ENCODE results near the gene SLC49A3. TPM values are rescaled to one million over a fixed set of nuclear protein-coding genes. Genes with fewer than 3 reads are reported as not detected.

The SLC49A3 gene
- total and polyA plus RNA-seq, 10 of the 15 experiments (the other 5 are each of a cell fraction or from before 2014, with no cell fraction given): 0.09 to 0.85 (median 0.18) TPM; not detected in 4

- in situ Hi-C loops (cut with MboI) (no loop called here), intact Hi-C loops (cut with micrococcal nuclease; ENCODE audit: unreplicated experiment) (no loop called here)
- ATAC-seq (no peak), DNase-seq (ENCODE audit: low read depth, low spot score) (no peak), FAIRE-seq (no peak)
- H3K9ac ChIP-seq (ENCODE audit: control insufficient read depth, insufficient read depth, low read length): no peak overlapping the region
- H3K27ac ChIP-seq (ENCODE audit: control insufficient read depth, insufficient read depth): no peak overlapping the region
- ChIA-PET RAD21 (ENCODE audit: unreplicated experiment) (no interaction called here), CTCF (no interaction called here), POLR2A (interaction anchor here (0.6 kb wide), 1 partner anchor 26 kb away, joined by 4 read pairs; no protein-coding TSS in a partner anchor), SMC1A (ENCODE audit: uncharacterized antibody, unreplicated experiment) (no interaction called here)
- H3K36me3 ChIP-seq (ENCODE audit: control insufficient read depth in 2 of 2, insufficient read depth in 2 of 2, low read length in 1 of 2): no peaks in the 10 kb centered on the region
- H3K9me3 ChIP-seq (replicated peaks; ENCODE audit: control insufficient read depth, insufficient read depth, low read length): no peaks in the 10 kb centered on the region; the same call in 2 of the 3 replicates
- H3K4me3 ChIP-seq: no peak overlapping the region
- no peaks in the 10 kb centered on the region for H3K27me3 ChIP-seq (replicated peaks in 1 of 2; ENCODE audit: control insufficient read depth in 2 of 2, insufficient read depth in 2 of 2, low read length in 1 of 2)
- no peaks in the 10 kb centered on the region for H3K4me1 ChIP-seq (ENCODE audit: control insufficient read depth, insufficient read depth, low read length)
- 59% methylated on average over 27 of the region's 35 CpGs for WGBS (ENCODE audit: insufficient coverage, insufficient replicate concordance, low lambda C conversion rate, missing lambda C conversion rate)
- BruUV-seq (replicated peaks): no TSS peak
- H3K79me2 ChIP-seq (ENCODE audit: control insufficient read depth, insufficient read depth, low read length): no peaks in the 10 kb centered on the region
- no peak overlapping the region for H3K4me2 ChIP-seq (ENCODE audit: control insufficient read depth, insufficient read depth)
- H2AFZ ChIP-seq (ENCODE audit: control insufficient read depth, low read depth, low read length): no peak overlapping the region
- TF ChIP-seq STAT3 (IDR thresholded peaks at IDR 0.05; ENCODE audit: low read depth, low read length) (no peak), EED (IDR thresholded peaks at IDR 0.05; ENCODE audit: low read depth) (no peak), CUX1 (IDR thresholded peaks at IDR 0.05; ENCODE audit: insufficient replicate concordance, low read depth, low read length) (no peak), SKIL (IDR thresholded peaks at IDR 0.05; ENCODE audit: low read depth, poor library complexity, severe bottlenecking) (no peak), YBX1 (IDR thresholded peaks at IDR 0.05) (no peak), PAX8 (IDR thresholded peaks at IDR 0.05) (no peak), SP1 (IDR thresholded peaks at IDR 0.05; ENCODE audit: low read depth, low read length) (no peak), RUNX3 (IDR thresholded peaks at IDR 0.05; ENCODE audit: low read length) (no peak), SPI1 (IDR thresholded peaks at IDR 0.05; ENCODE audit: borderline replicate concordance, insufficient read depth, low read depth, low read length) (no peak), RELA (IDR thresholded peaks at IDR 0.05; ENCODE audit: borderline replicate concordance, partially characterized antibody) (no peak), ZBED1 (IDR thresholded peaks at IDR 0.05; ENCODE audit: borderline replicate concordance) (no peak), HDGF (IDR thresholded peaks at IDR 0.05) (no peak), ATF2 (IDR thresholded peaks at IDR 0.05; ENCODE audit: low read length) (no peak), SREBF1 (IDR thresholded peaks at IDR 0.05; ENCODE audit: low read length) (no peak)
- no peaks in the 10 kb centered on the region for H4K20me1 ChIP-seq (ENCODE audit: control insufficient read depth, insufficient read depth)
These were observed 35.7 kb downstream of the SLC49A3 start for GRCh38 chr4:653080-653821.

Data from GM12878 (cell line).